A673 (cell line): ENCODE results near the gene UNC79. TPM values are rescaled to one million over a fixed set of nuclear protein-coding genes. Genes with fewer than 3 reads are reported as not detected.

ENCODE experiments used
- BruUV-seq: library from RNA; stranded (reverse); fragments of 400-500 nt; replicated peaks from 2 replicates; lab custom pipeline; 2021; lab: Mats Ljungman, UMichigan
- CTCF ChIA-PET: fragments of 300-600 bp; sonication (Branson Sonifier 250); formaldehyde crosslinking; loops from one replicate; lab custom pipeline; 2022; ENCODE audit warnings: antibody characterized with exemption; lab: Charles Lee
- POLR2A ChIA-PET: fragments of 300-600 bp; sonication (Branson Sonifier 250); formaldehyde crosslinking; loops from one replicate; lab custom pipeline; 2022; ENCODE audit warnings: antibody characterized with exemption; ENCODE audit not compliant: low non-redundant PET; lab: Charles Lee
- DNase-seq: peaks from one replicate; pipeline ENCODE4 v3.0.0-alpha.2; 2015; ENCODE audit warnings: low spot score
- H3K27ac ChIP-seq: fragments of 200-600 bp; sonication (generic); 2 replicates; pipeline ENCODE4 v1.5.1; 2016; ENCODE audit warnings: mixed run types, low read depth, mild to moderate bottlenecking, mixed read lengths, antibody characterized with exemption, low read length; ENCODE audit not compliant: poor library complexity, severe bottlenecking
- H3K27me3 ChIP-seq: fragments of 200-600 bp; sonication (generic); replicated peaks from 2 replicates; pipeline ENCODE4 v1.6.1; 2017; ENCODE audit warnings: mixed run types, low read depth, mild to moderate bottlenecking, mixed read lengths, antibody characterized with exemption, low read length; ENCODE audit not compliant: insufficient read depth, poor library complexity
- H3K36me3 ChIP-seq: fragments of 200-600 bp; sonication (generic); 2 replicates; pipeline ENCODE4 v1.6.1; 2016; ENCODE audit warnings: mixed run types, mild to moderate bottlenecking, mixed read lengths, antibody characterized with exemption, low read length; ENCODE audit not compliant: insufficient read depth, poor library complexity, severe bottlenecking
- H3K4me1 ChIP-seq: fragments of 200-600 bp; sonication (generic); 2 replicates; pipeline ENCODE4 v1.6.1; 2017; ENCODE audit warnings: mixed run types, mild to moderate bottlenecking, mixed read lengths, antibody characterized with exemption, low read length; ENCODE audit not compliant: insufficient read depth, poor library complexity, severe bottlenecking
- H3K4me3 ChIP-seq: fragments of 200-600 bp; sonication (generic); 2 replicates; pipeline ENCODE4 v1.5.1; 2016; ENCODE audit warnings: low read depth, mixed run types, mild to moderate bottlenecking, mixed read lengths, low read length; ENCODE audit not compliant: poor library complexity, severe bottlenecking
- H3K9me3 ChIP-seq: fragments of 200-600 bp; sonication (generic); 2 replicates; pipeline ENCODE4 v1.6.1; 2016; ENCODE audit warnings: mixed run types, low read depth, mild to moderate bottlenecking, mixed read lengths, antibody characterized with exemption, low read length; ENCODE audit not compliant: poor library complexity, severe bottlenecking
- EZH2 ChIP-seq: fragments of 200-600 bp; sonication (generic); IDR thresholded peaks from 2 replicates; pipeline ENCODE4 v1.6.1; 2017; ENCODE audit warnings: borderline replicate concordance, low read depth, mild to moderate bottlenecking, mixed read lengths, antibody characterized with exemption, low read length; ENCODE audit not compliant: poor library complexity, severe bottlenecking
- intact Hi-C: fragments of 100-400 bp; cut with micrococcal nuclease; formaldehyde crosslinking; loops from one replicate; pipeline ENCODE4 v1.10.0; 2022; ENCODE audit not compliant: unreplicated experiment
- total RNA-seq: library from RNA; stranded (reverse); gene quantifications from 2 replicates; pipeline ENCODE4 v1.2.3, GENCODE V29; 2021
- TF ChIP-seq, protein P1 (sequence below): fragments of 300-800, 200-600 bp; sonication (generic); conservative IDR thresholded peaks from 2 replicates; pipeline ENCODE4 v1.5.1; 2017; ENCODE audit warnings: low read depth, mild to moderate bottlenecking, antibody characterized with exemption, low read length, moderate library complexity, mixed read lengths

Gene UNC79
- total RNA-seq, 1 experiment from 2014 or later = 0.15 TPM

DNA sequence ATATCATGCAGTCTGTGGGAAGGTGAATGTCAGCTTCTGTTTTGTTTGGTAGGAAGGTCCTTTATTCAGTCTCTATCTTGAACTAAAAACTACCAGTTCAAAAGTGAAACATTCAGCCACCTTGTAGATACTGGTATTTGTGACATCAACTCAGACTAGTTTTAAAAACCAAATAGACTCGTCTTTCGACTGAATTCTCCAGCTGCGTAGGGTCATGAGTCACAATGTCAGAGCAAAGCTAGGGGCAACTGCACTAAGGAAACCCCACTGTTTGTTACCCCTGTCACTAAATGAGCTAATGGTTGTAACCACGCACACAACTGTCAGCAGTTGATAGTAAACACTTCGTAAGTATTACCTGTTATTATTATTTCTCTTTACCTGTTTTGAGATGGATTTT lies 212.9 kb downstream of the UNC79 start:
- Histone ChIP-seq H3K4me3 (no peak overlapping the region), H3K27ac (no peak overlapping the region), H3K4me1 (no peaks in the 10 kb centered on the region), H3K36me3 (no peaks in the 10 kb centered on the region), H3K27me3 (peaks cover 33% of the 10 kb centered on the region), H3K9me3 (no peaks in the 10 kb centered on the region)
- intact Hi-C loops = no loop called here
- TF ChIP-seq, protein P1, sequence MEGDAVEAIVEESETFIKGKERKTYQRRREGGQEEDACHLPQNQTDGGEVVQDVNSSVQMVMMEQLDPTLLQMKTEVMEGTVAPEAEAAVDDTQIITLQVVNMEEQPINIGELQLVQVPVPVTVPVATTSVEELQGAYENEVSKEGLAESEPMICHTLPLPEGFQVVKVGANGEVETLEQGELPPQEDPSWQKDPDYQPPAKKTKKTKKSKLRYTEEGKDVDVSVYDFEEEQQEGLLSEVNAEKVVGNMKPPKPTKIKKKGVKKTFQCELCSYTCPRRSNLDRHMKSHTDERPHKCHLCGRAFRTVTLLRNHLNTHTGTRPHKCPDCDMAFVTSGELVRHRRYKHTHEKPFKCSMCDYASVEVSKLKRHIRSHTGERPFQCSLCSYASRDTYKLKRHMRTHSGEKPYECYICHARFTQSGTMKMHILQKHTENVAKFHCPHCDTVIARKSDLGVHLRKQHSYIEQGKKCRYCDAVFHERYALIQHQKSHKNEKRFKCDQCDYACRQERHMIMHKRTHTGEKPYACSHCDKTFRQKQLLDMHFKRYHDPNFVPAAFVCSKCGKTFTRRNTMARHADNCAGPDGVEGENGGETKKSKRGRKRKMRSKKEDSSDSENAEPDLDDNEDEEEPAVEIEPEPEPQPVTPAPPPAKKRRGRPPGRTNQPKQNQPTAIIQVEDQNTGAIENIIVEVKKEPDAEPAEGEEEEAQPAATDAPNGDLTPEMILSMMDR = no peak
- TF ChIP-seq EZH2 = no peak
- CTCF ChIA-PET = no interaction called here
- POLR2A ChIA-PET = no interaction called here
- no TSS peak for BruUV-seq
- no peak for DNase-seq

DNA sequence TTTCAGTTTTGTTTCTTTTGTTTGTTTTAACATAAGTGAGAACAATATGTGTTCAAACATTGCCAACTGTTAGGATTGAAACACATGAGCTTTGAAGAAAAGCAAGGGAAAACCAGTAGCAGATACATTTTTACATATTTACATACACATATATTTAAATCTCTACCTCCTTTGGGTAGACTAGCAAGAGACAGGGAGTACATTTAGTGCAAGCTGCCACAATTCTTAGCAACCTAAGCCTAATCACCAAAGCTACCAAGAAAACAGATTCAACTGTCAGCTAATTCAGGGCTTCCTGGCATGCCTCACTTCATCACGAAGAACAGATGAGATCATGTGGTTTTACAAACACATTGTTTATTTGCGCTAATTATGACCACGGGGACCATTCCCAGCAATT lies 214.5 kb downstream of the UNC79 start:
- no peak for DNase-seq
- Histone ChIP-seq H3K27me3 (peaks cover 27% of the 10 kb centered on the region), H3K27ac (no peak overlapping the region), H3K4me1 (no peaks in the 10 kb centered on the region), H3K36me3 (no peaks in the 10 kb centered on the region), H3K4me3 (no peak overlapping the region), H3K9me3 (no peaks in the 10 kb centered on the region)
- POLR2A ChIA-PET = no interaction called here
- BruUV-seq = no TSS peak
- CTCF ChIA-PET = no interaction called here
- intact Hi-C loops = no loop called here
- TF ChIP-seq EZH2 = no peak
- TF ChIP-seq, protein P1 = no peak

DNA sequence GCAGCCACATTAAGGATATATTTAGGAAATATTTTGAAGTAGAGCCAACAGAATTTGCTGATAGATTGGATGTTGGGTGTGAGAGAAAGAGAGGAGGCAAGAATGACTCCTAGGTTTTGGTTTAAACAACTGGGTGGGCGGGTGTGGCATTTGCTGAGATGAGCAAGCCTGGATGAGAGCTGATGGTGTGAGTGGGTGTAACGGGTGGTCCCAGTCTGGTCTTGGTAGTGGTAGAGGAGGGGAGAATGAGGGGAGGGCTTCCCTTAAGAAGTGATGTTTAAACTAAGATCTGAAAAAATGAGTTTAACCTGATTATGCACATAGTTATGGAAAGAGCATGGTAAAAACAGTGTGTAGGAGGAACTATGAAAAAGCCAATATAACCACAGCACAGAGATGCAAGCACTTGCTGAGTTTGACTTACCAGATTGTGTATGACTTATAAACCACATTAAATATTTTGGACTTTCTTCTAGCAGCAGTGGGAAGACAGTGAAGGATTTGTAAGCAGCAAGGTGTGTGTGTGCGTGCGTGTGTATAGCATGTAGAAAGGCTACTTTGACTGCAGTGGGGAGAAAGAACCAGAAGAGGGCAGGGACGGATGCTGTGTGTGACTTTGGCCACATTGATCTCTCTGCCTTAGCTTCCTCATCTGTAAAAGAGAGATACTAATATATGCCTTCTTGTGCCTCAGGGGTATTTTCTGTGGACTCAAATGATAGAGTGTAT lies 217.9 kb downstream of the UNC79 start:
- no TSS peak for BruUV-seq
- Histone ChIP-seq H3K4me1 (no peaks in the 10 kb centered on the region), H3K4me3 (no peak overlapping the region), H3K27me3 (peaks cover 36% of the 10 kb centered on the region), H3K36me3 (no peaks in the 10 kb centered on the region), H3K9me3 (no peaks in the 10 kb centered on the region), H3K27ac (no peak overlapping the region)
- ChIA-PET CTCF (no interaction called here), POLR2A (no interaction called here)
- peak; percentile 12 for DNase-seq
- intact Hi-C loops = no loop called here
- TF ChIP-seq EZH2 = no peak
- TF ChIP-seq, protein P1 = peak; percentile 38; the same call in 1 of the 2 replicates
